ENCODE measurements around the gene MID2. TPM values are rescaled to one million over a fixed set of nuclear protein-coding genes. Genes with fewer than 3 reads are reported as not detected.

Gene MID2
- total RNA-seq, 2 experiments from 2014 or later: not detected

GRCh38 chrX:107834275-107835201, 8.9 kb downstream of the MID2 start:
- Histone ChIP-seq H3K9me2 (ENCODE audit: insufficient read depth, low read length) (no peaks in the 10 kb centered on the region), H3K27ac (ENCODE audit: low read depth, low read length, poor library complexity, severe bottlenecking) (no peak overlapping the region), H3K4me2 (ENCODE audit: low read length) (no peak overlapping the region), H3K36me3 (ENCODE audit: insufficient read depth, low read length) (no peaks in the 10 kb centered on the region), H3K4me3 (ENCODE audit: low read depth, low read length, poor library complexity, severe bottlenecking) (no peak overlapping the region), H3K4me1 (ENCODE audit: insufficient read depth, low read length, poor library complexity, severe bottlenecking) (no peaks in the 10 kb centered on the region), H3K79me2 (ENCODE audit: insufficient read depth, low read depth, low read length) (no peaks in the 10 kb centered on the region), H3K9me3 (ENCODE audit: low read length) (no peaks in the 10 kb centered on the region), H4K20me1 (ENCODE audit: insufficient read depth, low read length) (no peaks in the 10 kb centered on the region), H2AFZ (ENCODE audit: low read length) (no peak overlapping the region)
- no peak for DNase-seq (ENCODE audit: low spot score)
- BruUV-seq (replicated peaks): no TSS peak
- CTCF ChIA-PET (ENCODE audit: unreplicated experiment): no interaction called here
- POLR2A ChIA-PET: no interaction called here
- intact Hi-C loops (cut with micrococcal nuclease; ENCODE audit: unreplicated experiment): no loop called here
- TF ChIP-seq EZH2phosphoT487 (IDR thresholded peaks at IDR 0.05; ENCODE audit: borderline replicate concordance, low read depth, low read length): no peak
- TF ChIP-seq CTCF (conservative IDR thresholded peaks at IDR 0.05; ENCODE audit: low read length): no peak

GRCh38 chrX:107836958-107837357, 11.3 kb downstream of the MID2 start:
- no peaks in the 10 kb centered on the region for H3K79me2 ChIP-seq (ENCODE audit: insufficient read depth, low read depth, low read length)
- no peaks in the 10 kb centered on the region for H3K9me3 ChIP-seq (ENCODE audit: low read length)
- H3K9me2 ChIP-seq (ENCODE audit: insufficient read depth, low read length): no peaks in the 10 kb centered on the region
- no peak overlapping the region for H3K4me2 ChIP-seq (ENCODE audit: low read length)
- no peaks in the 10 kb centered on the region for H4K20me1 ChIP-seq (ENCODE audit: insufficient read depth, low read length)
- H3K36me3 ChIP-seq (ENCODE audit: insufficient read depth, low read length): no peaks in the 10 kb centered on the region
- no TSS peak for BruUV-seq (replicated peaks)
- no peak for TF ChIP-seq CTCF (conservative IDR thresholded peaks at IDR 0.05; ENCODE audit: low read length)
- no peak for TF ChIP-seq EZH2phosphoT487 (IDR thresholded peaks at IDR 0.05; ENCODE audit: borderline replicate concordance, low read depth, low read length)
- intact Hi-C loops (cut with micrococcal nuclease; ENCODE audit: unreplicated experiment): no loop called here
- ChIA-PET CTCF (ENCODE audit: unreplicated experiment) (no interaction called here), POLR2A (no interaction called here)
- H3K4me1 ChIP-seq (ENCODE audit: insufficient read depth, low read length, poor library complexity, severe bottlenecking): no peaks in the 10 kb centered on the region
- DNase-seq (ENCODE audit: low spot score): no peak
- H2AFZ ChIP-seq (ENCODE audit: low read length): no peak overlapping the region
- H3K27ac ChIP-seq (ENCODE audit: low read depth, low read length, poor library complexity, severe bottlenecking): no peak overlapping the region
- no peak overlapping the region for H3K4me3 ChIP-seq (ENCODE audit: low read depth, low read length, poor library complexity, severe bottlenecking)

GRCh38 chrX:107840971-107841370, 15.3 kb downstream of the MID2 start:
- TF ChIP-seq EZH2phosphoT487 (IDR thresholded peaks at IDR 0.05; ENCODE audit: borderline replicate concordance, low read depth, low read length) (no peak), CTCF (conservative IDR thresholded peaks at IDR 0.05; ENCODE audit: low read length) (no peak)
- H4K20me1 ChIP-seq (ENCODE audit: insufficient read depth, low read length): no peaks in the 10 kb centered on the region
- intact Hi-C loops (cut with micrococcal nuclease; ENCODE audit: unreplicated experiment): no loop called here
- no peaks in the 10 kb centered on the region for H3K9me3 ChIP-seq (ENCODE audit: low read length)
- POLR2A ChIA-PET: no interaction called here
- H3K9me2 ChIP-seq (ENCODE audit: insufficient read depth, low read length): no peaks in the 10 kb centered on the region
- H3K27ac ChIP-seq (ENCODE audit: low read depth, low read length, poor library complexity, severe bottlenecking): no peak overlapping the region
- no TSS peak for BruUV-seq (replicated peaks)
- H3K4me3 ChIP-seq (ENCODE audit: low read depth, low read length, poor library complexity, severe bottlenecking): no peak overlapping the region
- H3K4me2 ChIP-seq (ENCODE audit: low read length): no peak overlapping the region
- H3K36me3 ChIP-seq (ENCODE audit: insufficient read depth, low read length): no peaks in the 10 kb centered on the region
- CTCF ChIA-PET (ENCODE audit: unreplicated experiment): no interaction called here
- no peaks in the 10 kb centered on the region for H3K4me1 ChIP-seq (ENCODE audit: insufficient read depth, low read length, poor library complexity, severe bottlenecking)
- DNase-seq (ENCODE audit: low spot score): no peak
- H3K79me2 ChIP-seq (ENCODE audit: insufficient read depth, low read depth, low read length): no peaks in the 10 kb centered on the region
- no peak overlapping the region for H2AFZ ChIP-seq (ENCODE audit: low read length)
